Measurements from ENCODE around the gene FXYD7. TPM values are rescaled to one million over a fixed set of nuclear protein-coding genes. Genes with fewer than 3 reads are reported as not detected.
"Not testable (repeated sequence)": the region's sequence is repeated elsewhere in the genome, so short reads cannot be mapped to it uniquely, and the experiment has no call there.

The FXYD7 gene
- total RNA-seq, 1 experiment from 2014 or later: not detected

DNA sequence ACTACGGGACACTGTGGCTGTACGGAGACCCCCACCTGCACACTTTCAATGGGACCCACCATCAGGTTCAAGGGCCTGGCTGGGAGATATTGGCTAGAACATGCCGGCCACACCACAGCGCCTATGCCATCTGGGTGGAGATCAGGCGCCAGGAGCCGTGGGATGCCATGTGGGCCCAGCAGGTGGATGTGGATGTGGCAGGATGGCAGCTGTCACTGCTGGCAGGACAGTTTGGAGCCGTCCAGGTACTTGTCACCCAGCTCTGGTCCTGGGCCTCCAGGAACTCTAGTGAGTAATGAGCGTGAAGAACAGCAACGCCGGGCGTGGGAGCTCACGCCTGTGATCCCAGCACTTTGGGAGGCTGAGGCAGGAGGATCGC lies 43.2 kb upstream of the FXYD7 start:
- no peaks in the 10 kb centered on the region for H3K36me3 Mint-ChIP-seq (ENCODE audit: insufficient read depth, unreplicated experiment)
- H3K4me3 Mint-ChIP-seq (ENCODE audit: unreplicated experiment): no peak overlapping the region
- intact Hi-C loops (cut with micrococcal nuclease): no loop called here
- H3K27ac Mint-ChIP-seq (ENCODE audit: low read depth, unreplicated experiment): no peak overlapping the region
- H3K27me3 Mint-ChIP-seq (ENCODE audit: insufficient read depth, unreplicated experiment): no peaks in the 10 kb centered on the region
- ChIA-PET CTCF (interaction anchor here (0.6 to 3.4 kb wide), 10 partner anchors 9 to 56 kb away, joined by 3 to 24 read pairs (median 4); partner anchors contain the start of gene FXYD3), POLR2A (interaction anchor here (1.7 to 4.5 kb wide), 4 partner anchors 10 to 28 kb away, joined by 4 to 40 read pairs (median 10); no protein-coding TSS in a partner anchor)
- TF ChIP-seq, protein P1, sequence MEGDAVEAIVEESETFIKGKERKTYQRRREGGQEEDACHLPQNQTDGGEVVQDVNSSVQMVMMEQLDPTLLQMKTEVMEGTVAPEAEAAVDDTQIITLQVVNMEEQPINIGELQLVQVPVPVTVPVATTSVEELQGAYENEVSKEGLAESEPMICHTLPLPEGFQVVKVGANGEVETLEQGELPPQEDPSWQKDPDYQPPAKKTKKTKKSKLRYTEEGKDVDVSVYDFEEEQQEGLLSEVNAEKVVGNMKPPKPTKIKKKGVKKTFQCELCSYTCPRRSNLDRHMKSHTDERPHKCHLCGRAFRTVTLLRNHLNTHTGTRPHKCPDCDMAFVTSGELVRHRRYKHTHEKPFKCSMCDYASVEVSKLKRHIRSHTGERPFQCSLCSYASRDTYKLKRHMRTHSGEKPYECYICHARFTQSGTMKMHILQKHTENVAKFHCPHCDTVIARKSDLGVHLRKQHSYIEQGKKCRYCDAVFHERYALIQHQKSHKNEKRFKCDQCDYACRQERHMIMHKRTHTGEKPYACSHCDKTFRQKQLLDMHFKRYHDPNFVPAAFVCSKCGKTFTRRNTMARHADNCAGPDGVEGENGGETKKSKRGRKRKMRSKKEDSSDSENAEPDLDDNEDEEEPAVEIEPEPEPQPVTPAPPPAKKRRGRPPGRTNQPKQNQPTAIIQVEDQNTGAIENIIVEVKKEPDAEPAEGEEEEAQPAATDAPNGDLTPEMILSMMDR (IDR thresholded peaks at IDR 0.05; ENCODE audit: unreplicated experiment): no peak
- H3K4me1 Mint-ChIP-seq (ENCODE audit: insufficient read depth, unreplicated experiment): peaks cover 13% of the 10 kb centered on the region
- DNase-seq (ENCODE audit: unreplicated experiment): no peak
- H3K9me3 Mint-ChIP-seq (ENCODE audit: unreplicated experiment): no peaks in the 10 kb centered on the region
- no TSS peak for BruUV-seq (replicated peaks)

DNA sequence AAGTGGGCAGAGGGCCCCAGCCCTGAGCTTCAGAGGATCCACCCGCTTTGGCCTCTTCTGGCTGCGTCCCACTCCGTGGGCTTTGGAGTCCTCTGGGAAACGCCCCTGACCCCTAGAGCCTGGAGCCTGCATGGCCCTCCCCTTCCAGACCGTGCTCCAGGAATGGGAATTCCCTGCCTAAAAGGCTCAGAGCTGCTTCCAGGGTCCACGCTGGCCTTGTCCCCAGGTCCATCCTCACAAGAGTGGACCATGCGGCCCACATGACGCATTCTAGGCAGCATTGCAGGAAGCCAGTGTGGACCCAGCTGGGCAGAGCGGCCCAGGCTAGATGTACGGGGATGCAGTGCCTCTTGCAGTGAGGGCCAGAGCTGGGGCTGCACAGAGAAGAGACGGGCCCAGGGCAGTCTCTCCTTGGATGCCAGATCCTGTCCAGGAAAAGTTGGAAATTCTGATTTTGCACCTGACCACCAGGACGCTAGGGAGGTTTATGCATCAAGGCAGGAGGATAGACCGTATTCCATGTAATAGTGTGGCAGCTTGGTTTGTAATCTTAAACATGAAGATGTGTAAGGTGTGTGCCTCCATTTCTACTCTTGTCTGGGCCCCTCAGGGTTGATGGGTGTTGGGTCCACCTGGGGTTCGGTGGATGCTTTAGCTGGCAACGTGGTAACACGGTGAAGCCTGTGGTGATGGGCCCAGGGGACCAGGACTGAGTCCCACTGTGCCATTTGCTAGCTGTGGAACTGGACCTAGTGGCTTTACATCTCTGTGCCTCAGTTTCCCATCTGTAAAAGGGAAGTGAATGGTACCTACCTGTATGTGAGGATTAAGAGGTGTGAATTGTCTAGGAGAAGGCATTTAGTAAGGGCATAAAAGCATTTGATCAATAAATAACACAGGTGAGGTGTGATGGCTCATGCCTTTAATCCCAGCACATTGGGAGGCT lies 42.2 kb upstream of the FXYD7 start:
- POLR2A ChIA-PET: interaction anchor here (0.6 to 1.7 kb wide), 2 partner anchors 27 to 463 kb away, joined by 3 to 4 read pairs; no protein-coding TSS in a partner anchor
- TF ChIP-seq, protein P1 (IDR thresholded peaks at IDR 0.05; ENCODE audit: unreplicated experiment): no peak
- DNase-seq (ENCODE audit: unreplicated experiment): no peak
- no peaks in the 10 kb centered on the region for H3K36me3 Mint-ChIP-seq (ENCODE audit: insufficient read depth, unreplicated experiment)
- H3K4me1 Mint-ChIP-seq (ENCODE audit: insufficient read depth, unreplicated experiment): peaks cover 6% of the 10 kb centered on the region
- no peaks in the 10 kb centered on the region for H3K27me3 Mint-ChIP-seq (ENCODE audit: insufficient read depth, unreplicated experiment)
- no peak overlapping the region for H3K4me3 Mint-ChIP-seq (ENCODE audit: unreplicated experiment)
- BruUV-seq (replicated peaks): no TSS peak
- H3K27ac Mint-ChIP-seq (ENCODE audit: low read depth, unreplicated experiment): no peak overlapping the region
- H3K9me3 Mint-ChIP-seq (ENCODE audit: unreplicated experiment): no peaks in the 10 kb centered on the region
- CTCF ChIA-PET: interaction anchor here (0.6 to 3.4 kb wide), 11 partner anchors 10 to 58 kb away, joined by 3 to 24 read pairs (median 4); partner anchors contain the start of gene FXYD3
- intact Hi-C loops (cut with micrococcal nuclease): no loop called here

DNA sequence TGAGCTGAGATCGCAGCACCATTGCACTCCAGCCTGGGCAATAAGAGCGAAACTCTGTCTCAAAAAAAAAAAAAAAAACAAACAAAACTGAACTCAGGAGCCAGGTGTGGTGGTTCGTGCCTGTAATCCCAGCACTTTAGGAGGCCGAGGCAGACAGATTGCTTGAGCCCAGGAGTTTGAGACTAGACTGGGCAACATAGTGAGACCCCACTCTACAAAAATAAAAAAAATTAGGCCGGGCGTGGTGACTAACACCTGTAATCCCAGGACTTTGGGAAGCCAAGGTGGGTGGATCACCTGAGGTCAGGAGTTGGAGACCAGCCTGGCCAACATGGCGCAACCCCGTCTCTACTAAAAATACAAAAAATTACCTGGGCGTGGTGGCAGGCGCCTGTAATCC lies 41.1 kb upstream of the FXYD7 start:
- not testable (repeated sequence) for H3K4me3 Mint-ChIP-seq (ENCODE audit: unreplicated experiment)

DNA sequence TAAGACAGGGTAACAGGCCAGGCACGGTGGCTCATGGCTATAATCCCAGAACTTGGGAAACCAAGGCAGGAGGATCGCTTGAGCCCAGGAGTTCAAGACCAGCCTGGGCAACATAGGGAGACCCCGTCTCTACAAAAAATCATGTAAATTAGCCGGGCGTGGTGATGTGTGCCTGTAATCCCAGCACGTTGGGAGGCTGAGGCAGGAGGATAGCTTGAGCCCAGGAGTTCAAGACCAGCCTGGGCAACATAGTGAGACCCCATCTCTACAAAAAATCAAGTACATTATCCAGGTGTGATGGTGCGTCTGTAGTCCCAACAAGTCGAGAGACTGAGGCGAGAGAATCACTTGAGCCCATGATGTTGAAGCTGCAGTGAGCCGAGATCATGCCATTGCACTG lies 39.4 kb upstream of the FXYD7 start:
- H3K4me3 Mint-ChIP-seq (ENCODE audit: unreplicated experiment); H3K36me3 Mint-ChIP-seq (ENCODE audit: insufficient read depth, unreplicated experiment); H3K27me3 Mint-ChIP-seq (ENCODE audit: insufficient read depth, unreplicated experiment); BruUV-seq (replicated peaks); H3K4me1 Mint-ChIP-seq (ENCODE audit: insufficient read depth, unreplicated experiment); H3K27ac Mint-ChIP-seq (ENCODE audit: low read depth, unreplicated experiment); H3K9me3 Mint-ChIP-seq (ENCODE audit: unreplicated experiment); DNase-seq (ENCODE audit: unreplicated experiment); intact Hi-C loops (cut with micrococcal nuclease); POLR2A ChIA-PET: not testable (repeated sequence)
- CTCF ChIA-PET: interaction anchor here (0.7 to 1.0 kb wide), 2 partner anchors 60 to 768 kb away, joined by 3 read pairs; no protein-coding TSS in a partner anchor

More for the DNA sequence above, 41.1 kb upstream of the FXYD7 start:
- POLR2A ChIA-PET; BruUV-seq (replicated peaks); H3K27ac Mint-ChIP-seq (ENCODE audit: low read depth, unreplicated experiment); H3K36me3 Mint-ChIP-seq (ENCODE audit: insufficient read depth, unreplicated experiment); H3K4me1 Mint-ChIP-seq (ENCODE audit: insufficient read depth, unreplicated experiment); H3K27me3 Mint-ChIP-seq (ENCODE audit: insufficient read depth, unreplicated experiment); DNase-seq (ENCODE audit: unreplicated experiment); intact Hi-C loops (cut with micrococcal nuclease); H3K9me3 Mint-ChIP-seq (ENCODE audit: unreplicated experiment): not testable (repeated sequence)
- CTCF ChIA-PET: interaction anchor here (0.7 kb wide), 1 partner anchor 11 kb away, joined by 3 read pairs; no protein-coding TSS in a partner anchor

DNA sequence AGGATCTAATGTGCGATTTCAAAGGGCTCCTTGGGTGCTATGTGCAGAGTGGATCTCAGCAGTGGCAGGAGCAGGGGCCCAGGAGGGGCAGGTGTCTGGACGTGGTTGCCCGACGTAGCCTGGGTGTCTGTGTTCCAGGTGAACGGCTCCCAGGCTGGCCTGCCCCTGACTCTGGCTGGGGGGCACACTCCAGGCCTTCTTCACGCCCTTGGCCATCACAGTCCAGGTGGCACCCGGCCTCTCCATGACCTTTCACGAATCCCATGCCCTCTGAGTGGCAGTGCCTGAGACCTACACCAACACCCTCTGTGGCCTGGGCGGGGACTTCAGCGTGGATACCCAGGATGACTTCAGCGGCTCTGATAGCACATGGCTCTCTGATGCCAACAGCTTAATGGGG lies 38.7 kb upstream of the FXYD7 start:
- peaks cover 13% of the 10 kb centered on the region for H3K4me1 Mint-ChIP-seq (ENCODE audit: insufficient read depth, unreplicated experiment)
- no peaks in the 10 kb centered on the region for H3K27me3 Mint-ChIP-seq (ENCODE audit: insufficient read depth, unreplicated experiment)

More for the DNA sequence above, 38.7 kb upstream of the FXYD7 start:
- intact Hi-C loops (cut with micrococcal nuclease): no loop called here
- no TSS peak for BruUV-seq (replicated peaks)
- Mint-ChIP-seq H3K36me3 (ENCODE audit: insufficient read depth, unreplicated experiment) (no peaks in the 10 kb centered on the region), H3K9me3 (ENCODE audit: unreplicated experiment) (no peaks in the 10 kb centered on the region), H3K4me3 (ENCODE audit: unreplicated experiment) (no peak overlapping the region), H3K27ac (ENCODE audit: low read depth, unreplicated experiment) (no peak overlapping the region)
- ChIA-PET CTCF (interaction anchor here (1.3 kb wide), 1 partner anchor 11 kb away, joined by 4 read pairs; the partner anchor contains the start of gene FXYD3), POLR2A (no interaction called here)
- TF ChIP-seq, protein P1 (IDR thresholded peaks at IDR 0.05; ENCODE audit: unreplicated experiment): no peak
- DNase-seq (ENCODE audit: unreplicated experiment): no peak

All from MCF 10A (cell line).